HFFc6 (cell line): Measurements from ENCODE around the gene PHF3. TPM values are rescaled to one million over a fixed set of nuclear protein-coding genes. Genes with fewer than 3 reads are reported as not detected.

Experiments
- DNase-seq: peaks from one replicate; pipeline ENCODE4 v3.0.0-alpha.2; 2018
- H3K27ac Mint-ChIP-seq: 2 replicates; pipeline ENCODE4 v1.8.0; 2020; ENCODE audit warnings: mild to moderate bottlenecking, mixed read lengths
- H3K27me3 Mint-ChIP-seq: 2 replicates; pipeline ENCODE4 v1.8.0; 2021; ENCODE audit warnings: mild to moderate bottlenecking, moderate library complexity, mixed read lengths; ENCODE audit not compliant: insufficient read depth
- H3K36me3 Mint-ChIP-seq: 2 replicates; pipeline ENCODE4 v1.8.0; 2021; ENCODE audit warnings: low read depth, mixed read lengths
- H3K4me1 Mint-ChIP-seq: 2 replicates; pipeline ENCODE4 v1.8.0; 2020; ENCODE audit warnings: low read depth, mixed read lengths
- H3K4me3 Mint-ChIP-seq: 2 replicates; pipeline ENCODE4 v1.8.0; 2020; ENCODE audit warnings: mild to moderate bottlenecking, moderate library complexity, mixed read lengths
- H3K9me3 Mint-ChIP-seq: 2 replicates; pipeline ENCODE4 v1.8.0; 2020; ENCODE audit warnings: mild to moderate bottlenecking, mixed read lengths
- CTCF ChIP-seq: fragments of 200-600 bp; sonication (generic); IDR thresholded peaks from 2 replicates; pipeline ENCODE4 v1.5.0; 2021; ENCODE audit warnings: antibody characterized with exemption, mild to moderate bottlenecking
- long read RNA-seq: library from polyadenylated mRNA; unstranded; transcript quantifications from one replicate; pipeline ENCODE4 v2.0.0, GENCODE V29; 2019
- total RNA-seq, 6 experiments: library from RNA; stranded (reverse); fragmentation: NEBNext Ultra II Directional; extraction: Animal tissue kit (Norgen Biotek cat#: 25700); gene quantifications; 2 replicates in 1 of 6; 3 replicates in 5 of 6; pipeline ENCODE4 v1.2.3, GENCODE V29; 2021

Gene PHF3
- total RNA-seq = 10 to 100 TPM; 22.4 to 27.8 (median 26.2) TPM
- long read RNA-seq, partial matches to known transcripts = 21 of 29 reads
- long read RNA-seq, other reads (novel, unspliced or antisense) = 7 of 29 reads

DNA sequence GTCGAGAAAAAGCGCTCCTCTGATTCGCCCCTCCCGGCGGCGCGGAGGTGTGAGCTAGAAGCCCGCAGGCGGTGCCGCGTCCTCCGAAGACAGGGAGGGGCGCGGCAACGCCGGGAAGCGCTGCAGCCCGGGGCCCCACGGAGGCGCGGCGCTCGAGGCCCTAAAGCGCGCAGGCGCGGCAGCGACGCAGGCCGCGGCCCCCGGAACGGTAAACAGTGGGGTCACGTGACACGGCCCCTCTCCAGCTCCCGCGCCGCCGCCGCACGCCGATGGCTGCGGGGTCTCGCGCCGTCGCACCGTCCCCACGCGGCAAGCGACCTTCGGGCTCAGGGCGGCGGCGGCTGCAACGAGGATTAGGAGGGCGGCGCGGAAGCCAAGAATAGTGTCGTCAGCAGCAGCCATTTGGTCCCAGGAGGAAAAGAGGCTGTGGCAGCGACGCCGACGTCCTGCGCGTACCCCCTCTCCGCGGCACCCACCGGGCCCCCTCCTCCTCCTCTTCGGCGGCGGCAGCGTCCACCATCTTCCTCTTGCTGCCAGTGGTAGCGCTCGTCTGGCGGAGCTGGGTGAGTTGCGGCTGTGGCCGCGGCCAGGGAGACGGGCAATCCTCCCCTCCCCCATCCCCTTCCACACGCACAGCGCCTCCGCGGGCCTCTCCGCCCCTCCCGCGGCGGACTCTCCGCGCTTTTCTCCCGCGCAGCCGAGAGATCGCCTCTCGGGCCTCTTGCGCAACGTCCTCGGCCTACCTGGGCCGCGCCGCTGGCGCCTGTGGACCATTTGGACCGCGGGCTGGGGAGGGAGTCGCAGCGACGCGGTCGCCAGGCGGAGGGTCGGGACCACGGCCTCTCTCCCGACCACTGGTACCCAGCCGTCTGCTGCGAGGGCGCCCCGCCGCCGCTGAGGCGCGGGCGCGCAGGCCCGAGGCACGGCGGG lies at the start of gene PHF3:
Gene PHF3, plus strand, starts transcription at position 215 of the 930 bp plus-strand sequence. CDS start 10,750 bp downstream, outside the sequence.
- peak; percentile 73 for DNase-seq
- H3K4me3 Mint-ChIP-seq = peak within 1 kb of the TSS; percentile 93
- peaks cover 16% of the 10 kb centered on the region; the same call in 1 of the 2 replicates for H3K27me3 Mint-ChIP-seq
- H3K36me3 Mint-ChIP-seq = no peaks in the 10 kb centered on the region
- H3K4me1 Mint-ChIP-seq = peaks cover 44% of the 10 kb centered on the region
- H3K9me3 Mint-ChIP-seq = no peaks in the 10 kb centered on the region
- H3K27ac Mint-ChIP-seq = peak within 1 kb of the TSS; percentile 86
- no peak; the same call in 1 of the 2 replicates for TF ChIP-seq CTCF

DNA sequence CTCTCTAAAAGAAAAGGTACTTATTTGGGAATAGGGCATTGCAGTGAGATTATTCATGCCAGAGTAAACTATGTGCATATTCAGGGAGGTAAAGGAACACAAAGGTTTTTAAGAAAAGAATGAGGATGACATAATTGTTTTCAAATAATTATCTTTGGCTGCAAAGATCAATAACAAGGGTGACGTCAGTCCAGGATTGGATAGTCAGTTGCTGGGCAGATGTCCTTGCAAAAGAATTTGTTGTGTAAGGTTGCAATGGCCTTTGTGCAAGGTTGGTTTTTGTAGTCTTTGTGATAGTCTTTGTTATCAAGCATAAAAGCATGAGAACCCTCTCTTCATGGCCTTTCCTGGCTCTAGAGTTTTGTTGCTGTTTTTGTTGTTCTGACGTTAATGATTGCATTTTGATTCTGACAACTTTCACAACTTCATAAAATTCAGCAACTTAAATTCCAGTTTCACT lies 45.6 kb upstream of the PHF3 start:
- no peaks in the 10 kb centered on the region for H3K4me1 Mint-ChIP-seq
- no peak overlapping the region for H3K27ac Mint-ChIP-seq
- no peaks in the 10 kb centered on the region; the same call in 1 of the 2 replicates for H3K27me3 Mint-ChIP-seq
- no peak overlapping the region for H3K4me3 Mint-ChIP-seq
- no peak for TF ChIP-seq CTCF
- H3K36me3 Mint-ChIP-seq = no peaks in the 10 kb centered on the region
- DNase-seq = no peak
- no peaks in the 10 kb centered on the region for H3K9me3 Mint-ChIP-seq

DNA sequence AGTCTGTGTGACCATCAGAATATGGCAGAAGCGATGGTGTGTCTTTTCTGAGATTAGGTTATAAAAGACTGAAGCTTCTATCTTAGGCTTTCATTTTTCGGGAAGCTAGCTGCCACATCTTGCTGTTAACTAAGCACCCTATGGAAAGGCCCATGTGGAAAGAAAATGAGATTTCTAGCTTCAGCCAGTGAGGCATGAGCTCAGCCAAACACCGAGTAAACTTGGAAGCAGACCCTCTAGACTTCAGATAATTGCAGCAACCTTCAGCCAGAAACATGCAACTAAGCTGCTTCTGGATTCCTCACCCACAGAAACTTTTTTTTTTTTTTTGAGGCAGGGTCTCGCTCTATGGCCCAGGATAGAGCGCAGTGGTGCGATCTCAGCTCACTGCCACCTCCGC lies 42.7 kb upstream of the PHF3 start:
- Mint-ChIP-seq H3K4me1 (peaks cover 5% of the 10 kb centered on the region), H3K27ac (no peak overlapping the region), H3K36me3 (no peaks in the 10 kb centered on the region), H3K9me3 (no peaks in the 10 kb centered on the region), H3K4me3 (no peak overlapping the region), H3K27me3 (no peaks in the 10 kb centered on the region; the same call in 1 of the 2 replicates)
- TF ChIP-seq CTCF = no peak
- no peak for DNase-seq

DNA sequence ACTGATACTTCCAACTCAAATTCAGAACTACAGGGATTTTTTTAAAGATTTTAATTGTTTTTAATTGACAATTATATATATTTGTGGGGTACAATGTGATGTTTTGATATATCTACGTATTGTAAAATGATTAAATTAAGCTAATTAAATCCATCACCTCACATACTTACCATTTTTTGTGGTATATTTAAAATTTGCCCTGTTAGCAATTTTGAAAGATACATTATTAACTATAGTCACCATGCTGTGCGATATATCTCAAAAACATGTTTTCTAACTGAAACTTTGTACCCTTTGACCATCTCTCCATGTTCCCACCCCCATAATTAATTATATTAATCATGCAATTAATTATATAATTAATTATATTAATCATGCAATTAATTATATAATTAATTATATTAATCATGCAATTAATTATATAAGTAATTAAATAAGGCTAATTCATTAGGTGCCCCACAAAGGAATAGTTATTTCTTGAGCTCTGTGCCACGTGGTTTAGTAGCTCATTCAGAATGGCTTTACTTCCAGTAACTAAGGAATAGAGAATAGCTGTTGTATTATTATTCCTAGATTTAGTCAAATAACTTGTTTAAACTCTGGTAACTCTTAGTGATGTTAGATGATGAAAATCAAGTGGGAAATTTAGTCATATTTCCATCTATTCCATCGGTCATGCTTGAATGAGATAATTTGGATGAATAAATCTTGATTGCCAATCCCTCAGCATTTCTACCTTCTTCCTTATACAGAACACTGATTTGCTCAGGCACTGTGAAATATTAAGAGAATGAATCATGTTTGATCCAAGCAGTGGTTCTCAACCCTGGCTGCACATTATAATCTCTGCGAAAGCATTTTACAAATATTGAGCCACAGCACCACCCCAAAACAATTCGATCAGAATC lies 38.2 kb upstream of the PHF3 start:
- DNase-seq = no peak
- Mint-ChIP-seq H3K4me3 (peak overlapping the region; percentile 95), H3K4me1 (peaks cover 16% of the 10 kb centered on the region), H3K36me3 (no peaks in the 10 kb centered on the region), H3K9me3 (no peaks in the 10 kb centered on the region), H3K27ac (no peak overlapping the region), H3K27me3 (no peaks in the 10 kb centered on the region; the same call in 1 of the 2 replicates)
- TF ChIP-seq CTCF = no peak
